IPS DF 19.7 (cell line): ENCODE data around the gene CELF2.

Source experiments
- DNase-seq: peaks from one replicate; pipeline ENCODE4 v3.0.0-alpha.2; 2013; ENCODE audit warnings: low read depth, low spot score

Gene CELF2

GRCh38 chr10:11058965-11059364 is 41.3 kb downstream of the CELF2 start:
- no peak for DNase-seq

GRCh38 chr10:11063856-11064255 is 46.2 kb downstream of the CELF2 start:
- DNase-seq, result no peak

- DNase-seq, result no peak
These were observed 47.2 kb downstream of the CELF2 start for GRCh38 chr10:11064832-11065231.

GRCh38 chr10:11065567-11065966 is 47.9 kb downstream of the CELF2 start:
- DNase-seq, result peak; percentile 9

- DNase-seq, result no peak
These were observed 48.8 kb downstream of the CELF2 start for GRCh38 chr10:11066520-11066919.

GRCh38 chr10:11068861-11069633 is 51.4 kb downstream of the CELF2 start:
- DNase-seq, result no peak

- no peak for DNase-seq
These were observed 55.7 kb downstream of the CELF2 start for GRCh38 chr10:11073410-11073809.

- DNase-seq, result no peak
These were observed 57.0 kb downstream of the CELF2 start for GRCh38 chr10:11074536-11075267.

- no peak for DNase-seq
These were observed 58.5 kb downstream of the CELF2 start for GRCh38 chr10:11076221-11076620.

- DNase-seq, result no peak
These were observed 62.9 kb downstream of the CELF2 start for GRCh38 chr10:11080564-11080984.

- DNase-seq, result no peak
These were observed 63.7 kb downstream of the CELF2 start for GRCh38 chr10:11081408-11081807.

- DNase-seq, result no peak
These were observed 64.9 kb downstream of the CELF2 start for GRCh38 chr10:11082526-11082925.

GRCh38 chr10:11083051-11083450 is 65.4 kb downstream of the CELF2 start:
- no peak for DNase-seq

GRCh38 chr10:11085545-11085944 is 67.9 kb downstream of the CELF2 start:
- DNase-seq, result no peak

GRCh38 chr10:11086177-11086840 is 68.6 kb downstream of the CELF2 start:
- DNase-seq, result no peak

GRCh38 chr10:11087372-11087771 is 69.7 kb downstream of the CELF2 start:
- DNase-seq, result no peak

- DNase-seq, result no peak
These were observed 71.0 kb downstream of the CELF2 start for GRCh38 chr10:11088709-11089108.

- no peak for DNase-seq
These were observed 71.6 kb downstream of the CELF2 start for GRCh38 chr10:11089272-11089671.

- DNase-seq, result no peak
These were observed 73.9 kb downstream of the CELF2 start for GRCh38 chr10:11091517-11092102.

GRCh38 chr10:11093771-11094736 is 76.4 kb downstream of the CELF2 start:
- DNase-seq, result no peak

- no peak for DNase-seq
These were observed 77.7 kb downstream of the CELF2 start for GRCh38 chr10:11095374-11095801.
